OCI-LY3 (cell line): ENCODE data around the gene ZNF283.

Experiments
- EZH2phosphoT487 ChIP-seq: fragments of 200-600 bp; shearing (Covaris generic); IDR thresholded peaks from 2 replicates; pipeline ENCODE4 v1.6.1; 2018; ENCODE audit warnings: antibody characterized with exemption, mixed run types, low read depth
- TF ChIP-seq, protein P1 (sequence below): fragments of 200-600, 300-600 bp; sonication (generic); IDR thresholded peaks from 2 replicates; pipeline ENCODE4 v1.5.1; 2014; ENCODE audit warnings: antibody characterized with exemption, low read length, low read depth

DNA sequence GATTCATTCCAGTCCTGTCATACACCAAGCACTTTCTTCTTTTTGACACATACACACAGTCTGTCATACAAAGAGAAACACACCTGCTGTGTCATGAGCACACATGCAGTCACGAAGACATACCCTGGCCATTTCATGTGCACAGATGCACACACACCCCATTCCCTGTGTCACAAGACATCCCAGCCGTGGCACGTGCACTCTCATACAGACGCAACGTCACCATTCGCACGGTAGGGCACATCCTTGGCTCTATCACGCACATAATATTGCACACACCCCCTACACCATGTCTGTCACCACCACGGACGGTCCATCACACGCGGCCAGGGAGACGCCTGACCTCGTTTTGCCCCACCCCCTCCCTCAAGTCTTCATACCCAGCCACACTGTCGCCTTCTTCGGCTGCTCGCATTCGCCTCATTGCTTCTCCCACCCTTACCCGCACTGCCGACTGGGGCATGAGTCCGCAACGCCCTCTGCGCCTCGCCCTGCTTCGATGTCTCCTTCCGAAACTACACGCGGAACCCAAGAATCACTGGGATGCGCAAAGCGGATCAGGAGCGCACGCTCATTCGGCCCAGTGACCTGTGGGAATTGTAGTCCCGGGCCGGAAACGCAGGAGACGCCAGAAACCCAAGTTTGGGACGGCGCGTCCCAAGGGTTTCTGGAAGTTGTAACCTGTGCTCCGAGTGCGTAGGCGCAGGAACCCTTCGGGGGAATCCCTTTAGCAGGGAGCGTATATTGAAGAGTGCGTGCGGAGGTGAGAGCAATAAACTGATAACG is 6.8 kb upstream of the ZNF283 start:
- TF ChIP-seq, protein P1, sequence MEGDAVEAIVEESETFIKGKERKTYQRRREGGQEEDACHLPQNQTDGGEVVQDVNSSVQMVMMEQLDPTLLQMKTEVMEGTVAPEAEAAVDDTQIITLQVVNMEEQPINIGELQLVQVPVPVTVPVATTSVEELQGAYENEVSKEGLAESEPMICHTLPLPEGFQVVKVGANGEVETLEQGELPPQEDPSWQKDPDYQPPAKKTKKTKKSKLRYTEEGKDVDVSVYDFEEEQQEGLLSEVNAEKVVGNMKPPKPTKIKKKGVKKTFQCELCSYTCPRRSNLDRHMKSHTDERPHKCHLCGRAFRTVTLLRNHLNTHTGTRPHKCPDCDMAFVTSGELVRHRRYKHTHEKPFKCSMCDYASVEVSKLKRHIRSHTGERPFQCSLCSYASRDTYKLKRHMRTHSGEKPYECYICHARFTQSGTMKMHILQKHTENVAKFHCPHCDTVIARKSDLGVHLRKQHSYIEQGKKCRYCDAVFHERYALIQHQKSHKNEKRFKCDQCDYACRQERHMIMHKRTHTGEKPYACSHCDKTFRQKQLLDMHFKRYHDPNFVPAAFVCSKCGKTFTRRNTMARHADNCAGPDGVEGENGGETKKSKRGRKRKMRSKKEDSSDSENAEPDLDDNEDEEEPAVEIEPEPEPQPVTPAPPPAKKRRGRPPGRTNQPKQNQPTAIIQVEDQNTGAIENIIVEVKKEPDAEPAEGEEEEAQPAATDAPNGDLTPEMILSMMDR, result no peak
- TF ChIP-seq EZH2phosphoT487, result no peak
